Esophagus muscularis mucosa (tissue), 3 donors: ENCODE results near the gene CYBC1.

Experiments
- CTCF ChIP-seq, 3 experiments: fragments of 200-600 bp in 2 of 3; fragments of 450-650 bp in 1 of 3; sonication (generic) in 2 of 3; IDR thresholded peaks; one replicate each; pipeline ENCODE4 v1.5.1; 2017 to 2019; ENCODE audit warnings: antibody characterized with exemption in 3 of 3, mild to moderate bottlenecking in 2 of 3, moderate library complexity in 1 of 3
- POLR2A ChIP-seq: fragments of 450-650 bp; IDR thresholded peaks from one replicate; pipeline ENCODE4 v1.6.1; 2017; ENCODE audit warnings: antibody characterized with exemption, moderate library complexity, mild to moderate bottlenecking, low read depth

GRCh38 chr17:82399041-82399441 lies 51.5 kb downstream of the CYBC1 start:
- TF ChIP-seq CTCF (IDR thresholded peaks at IDR 0.05) (no peak), POLR2A (no peak)
